K562 (cell line): ENCODE measurements around the gene PATE4. TPM values are rescaled to one million over a fixed set of nuclear protein-coding genes. Genes with fewer than 3 reads are reported as not detected.
"Not testable (repeated sequence)": the region's sequence is repeated elsewhere in the genome, so short reads cannot be mapped to it uniquely, and the experiment has no call there.

Experiments
- ATAC-seq: fragments of 200-7000 bp; cut with Tn5 transposase; 3 replicates; pipeline ENCODE4 v1.9.1; 2020; ENCODE audit warnings: moderate library complexity
- BruUV-seq: library from RNA; stranded (reverse); fragments of 400-500 nt; replicated peaks from 2 replicates; lab custom pipeline; 2021; lab: Mats Ljungman, UMichigan
- CTCF ChIA-PET: fragments of 300-600 bp; formaldehyde crosslinking; extraction: SDS; loops from one replicate; lab custom pipeline; 2021; ENCODE audit warnings: low intra/inter-chr PET ratio; lab: Yijun Ruan, JAX
- POLR2A ChIA-PET: fragments of 300-600, 350-650 bp; sonication (Branson Sonifier 250); formaldehyde crosslinking; extraction: SDS; loops from one replicate; lab custom pipeline; 2021; ENCODE audit warnings: antibody characterized with exemption, inconsistent platforms; lab: Yijun Ruan, JAX
- DNase-seq, 4 experiments: peaks; one replicate each; pipeline versions ENCODE4 v3.0.0 to v3.0.0-alpha.2; 2011 to 2018; ENCODE audit warnings: low spot score in 3 of 4, mixed read lengths in 3 of 4; ENCODE audit errors: extremely low read depth in 1 of 4
- FAIRE-seq: peaks from 2 replicates; lab custom pipeline; 2011; peaks lifted over from hg19 to GRCh38; lab: Jason Lieb, UNC
- H2AFZ ChIP-seq: 2 replicates; pipeline ENCODE4 v1.6.0; 2011; ENCODE audit warnings: low read depth, low read length, control low read depth, inconsistent platforms
- H3K27ac ChIP-seq: fragments of 200-600 bp; 3 replicates; pipeline ENCODE4 v1.8.0; 2011; ENCODE audit warnings: low read depth, mild to moderate bottlenecking, control low read depth, inconsistent platforms, low read length, moderate library complexity, mixed read lengths; ENCODE audit errors: extremely low read depth
- H3K27me3 ChIP-seq, 2 experiments: fragments of 300-600 bp in 1 of 2; 2 replicates in 1 of 2; 3 replicates in 1 of 2; pipeline versions ENCODE4 v1.6.0 to v1.8.0; 2011; ENCODE audit warnings: inconsistent platforms in 2 of 2, low read length in 2 of 2, mild to moderate bottlenecking in 1 of 2, mixed read lengths in 1 of 2, moderate library complexity in 1 of 2; ENCODE audit not compliant: control insufficient read depth in 2 of 2, insufficient read depth in 2 of 2
- H3K36me3 ChIP-seq: fragments of 300-600 bp; 3 replicates; pipeline ENCODE4 v1.8.0; 2011; ENCODE audit warnings: mild to moderate bottlenecking, low read length, inconsistent platforms; ENCODE audit not compliant: control insufficient read depth, insufficient read depth
- H3K4me1 ChIP-seq, 2 experiments: fragments of 200-600 bp in 1 of 2; replicated peaks in 1 of 2; 2 replicates in 1 of 2; 3 replicates in 1 of 2; pipeline versions ENCODE4 v1.5.1 to v1.8.0; 2011; ENCODE audit warnings: inconsistent platforms in 2 of 2, low read length in 2 of 2, mild to moderate bottlenecking in 1 of 2, mixed read lengths in 1 of 2, moderate library complexity in 1 of 2; ENCODE audit not compliant: control insufficient read depth in 2 of 2, insufficient read depth in 2 of 2
- H3K4me2 ChIP-seq: 2 replicates; pipeline ENCODE4 v1.6.1; 2011; ENCODE audit warnings: low read length, control low read depth, inconsistent platforms, mixed read lengths; ENCODE audit not compliant: insufficient read depth
- H3K4me3 ChIP-seq: fragments of 200-600 bp; sonication (generic), shearing (Covaris generic); 2 replicates; pipeline ENCODE4 v1.5.1; 2016; ENCODE audit warnings: control low read depth, inconsistent platforms
- H3K79me2 ChIP-seq: fragments of 200-600 bp; 3 replicates; pipeline ENCODE4 v1.8.0; 2011; ENCODE audit warnings: low read length, inconsistent platforms; ENCODE audit not compliant: control insufficient read depth, insufficient read depth
- H3K9ac ChIP-seq, 2 experiments: 2 replicates each; pipeline versions ENCODE4 v1.6.0 to v1.6.1; 2011; ENCODE audit warnings: low read depth in 2 of 2, low read length in 2 of 2, control low read depth in 1 of 2, inconsistent platforms in 1 of 2, mild to moderate bottlenecking in 1 of 2, mixed read lengths in 1 of 2; ENCODE audit not compliant: insufficient read depth in 1 of 2
- H3K9me1 ChIP-seq: one replicate; pipeline ENCODE4 v1.6.0; 2011; ENCODE audit warnings: inconsistent platforms, mild to moderate bottlenecking, low read length, moderate library complexity; ENCODE audit not compliant: control insufficient read depth, insufficient read depth
- H3K9me3 ChIP-seq: replicated peaks from 2 replicates; pipeline ENCODE4 v1.5.1; 2011; ENCODE audit warnings: low read depth, low read length, inconsistent platforms; ENCODE audit not compliant: control insufficient read depth, insufficient read depth
- H4K20me1 ChIP-seq: replicated peaks from 2 replicates; pipeline ENCODE4 v1.6.1; 2011; ENCODE audit warnings: low read length, inconsistent platforms, mixed read lengths; ENCODE audit not compliant: control insufficient read depth, insufficient read depth
- BHLHE40 ChIP-seq: IDR thresholded peaks from 2 replicates; pipeline ENCODE4 v1.6.1; 2011; ENCODE audit warnings: low read length, improper control_type of control experiment
- CREB1 ChIP-seq, 2 experiments: sonication (generic) in 1 of 2; formaldehyde crosslinking in 1 of 2; IDR thresholded peaks; 2 replicates each; pipeline versions ENCODE4 v1.6.1 to v1.8.0; 2012 to 2022; ENCODE audit warnings: inconsistent platforms in 1 of 2, mild to moderate bottlenecking in 1 of 2, missing genetic modification reagents in 1 of 2, moderate library complexity in 1 of 2
- KLF16 ChIP-seq: IDR thresholded peaks from 2 replicates; pipeline ENCODE4 v1.6.1; 2016; ENCODE audit warnings: antibody characterized with exemption
- RNF2 ChIP-seq: sonication (generic); IDR thresholded peaks from 2 replicates; pipeline ENCODE4 v1.6.1; 2016
- SMAD2 ChIP-seq: fragments of 150-350 bp; IDR thresholded peaks from 2 replicates; pipeline ENCODE4 v1.6.1; 2014; ENCODE audit warnings: low read depth, mild to moderate bottlenecking, low read length
- ZFP1 ChIP-seq: fragments of 450-650 bp; formaldehyde crosslinking; IDR thresholded peaks from 2 replicates; pipeline ENCODE4 v1.4.0; 2020; ENCODE audit warnings: mild to moderate bottlenecking, mixed read lengths
- ZNF124 ChIP-seq: sonication (generic); formaldehyde crosslinking; IDR thresholded peaks from 2 replicates; pipeline ENCODE4 v1.8.1; 2022; ENCODE audit warnings: missing genetic modification reagents
- WGBS: fragments of 100-300 bp; shearing (Covaris generic); methylation state at CpG from one replicate; pipeline ENCODE4 v1.1.6; 2016; ENCODE audit warnings: low coverage, mixed read lengths; ENCODE audit not compliant: insufficient coverage; ENCODE audit errors: missing lambda C conversion rate; 5-methylcytosine and 5-hydroxymethylcytosine counted together
- in situ Hi-C: fragments of 300-500 bp; cut with MboI; formaldehyde crosslinking; loops from 4 replicates; pipeline ENCODE4 v1.15.0; 2018; ENCODE audit warnings: inconsistent platforms, mixed read lengths
- intact Hi-C: fragments of 100-400 bp; cut with micrococcal nuclease; formaldehyde crosslinking; loops from 2 replicates; pipeline ENCODE4 v1.14.2; 2022
- polyA plus RNA-seq, 8 experiments: library from polyadenylated mRNA; depleted of rRNA in 4 of 8; stranded (reverse) in 5 of 8; unstranded in 3 of 8; fragments of >200 nt; fragmentation: Nextera tagmentation in 2 of 8; fragmentation: Illumina TruSeq in 1 of 8; extraction: Ambion mirVana in 2 of 8; extraction: Trizol in 1 of 8; gene quantifications; 2 replicates each; pipeline versions ENCODE4 v1.2.1 to v1.2.3, GENCODE V29; 2011 to 2014; ENCODE audit warnings: inconsistent platforms in 1 of 8, missing spikeins in 1 of 8
- total RNA-seq, 7 experiments: library from RNA; depleted of rRNA in 6 of 7; stranded (reverse); fragments of >200 nt in 6 of 7; fragmentation: Illumina TruSeq in 2 of 7; extraction: Trizol in 2 of 7; gene quantifications; 2 replicates each; pipeline versions ENCODE4 v1.2.1 to v1.2.3, GENCODE V29; 2011 to 2021; ENCODE audit warnings: low replicate concordance in 1 of 7

The PATE4 gene
- total and polyA plus RNA-seq, 9 of the 15 experiments (the other 6 are each of a cell fraction or from before 2014, with no cell fraction given): not detected

- Histone ChIP-seq H3K36me3 (no peaks in the 10 kb centered on the region), H3K4me3 (no peak overlapping the region), H3K27me3 (0 out of 5 replicates have a peak, but pooled peaks cover 0 to 2% of the 10 kb centered on the region in 2 experiments), H3K9me3 (no peaks in the 10 kb centered on the region), H3K27ac (no peak overlapping the region), H3K9me1 (no peaks in the 10 kb centered on the region), H3K4me2 (no peak overlapping the region), H4K20me1 (no peaks in the 10 kb centered on the region), H3K4me1 (no peaks in the 10 kb centered on the region), H2AFZ (no peak overlapping the region), H3K9ac (no peak overlapping the region), H3K79me2 (no peaks in the 10 kb centered on the region)
- in situ Hi-C loops (no loop called here), intact Hi-C loops (no loop called here)
- BruUV-seq: no TSS peak
- ATAC-seq (no peak), FAIRE-seq (no peak), DNase-seq (no peak)
- TF ChIP-seq CREB1 (IDR thresholded peaks at IDR 0.05) (no peak), CREB1 (CRISPR knock-in tag; IDR thresholded peaks at IDR 0.05) (no peak), BHLHE40 (no peak), ZNF124 (CRISPR knock-in tag) (no peak), ZFP1 (CRISPR knock-in tag) (0 out of 2 replicates have a peak, but pooled peaks have one; percentile 63), RNF2 (no peak), SMAD2 (no peak), KLF16 (no peak)
- ChIA-PET POLR2A (interaction anchor here (0.6 kb wide), 1 partner anchor 10 kb away, joined by 3 read pairs; no protein-coding TSS in a partner anchor), CTCF (no interaction called here)
Measured at GRCh38 chr11:125846188-125846587, 13.1 kb downstream of the PATE4 start.

GRCh38 chr11:125857670-125858069 is 24.6 kb downstream of the PATE4 start:
- H3K9ac ChIP-seq, H3K27ac ChIP-seq, in situ Hi-C loops, CTCF ChIA-PET, H3K79me2 ChIP-seq, H3K9me3 ChIP-seq, H3K4me3 ChIP-seq, intact Hi-C loops, POLR2A ChIA-PET, BruUV-seq, H3K4me2 ChIP-seq, H3K27me3 ChIP-seq, H3K36me3 ChIP-seq, ATAC-seq, H2AFZ ChIP-seq, H4K20me1 ChIP-seq, H3K9me1 ChIP-seq, FAIRE-seq, DNase-seq, H3K4me1 ChIP-seq: not testable (repeated sequence)
- WGBS: 7% methylated on average over 9 of the region's 9 CpGs

GRCh38 chr11:125862786-125863185 is 29.7 kb downstream of the PATE4 start:
- H3K79me2 ChIP-seq, H3K36me3 ChIP-seq, ATAC-seq, H3K4me3 ChIP-seq, H4K20me1 ChIP-seq, H3K4me2 ChIP-seq, intact Hi-C loops, DNase-seq, in situ Hi-C loops, FAIRE-seq, H3K9me3 ChIP-seq, H3K27me3 ChIP-seq, CTCF ChIA-PET, POLR2A ChIA-PET, H3K27ac ChIP-seq, BruUV-seq, H3K9ac ChIP-seq, H3K9me1 ChIP-seq, H2AFZ ChIP-seq, H3K4me1 ChIP-seq: not testable (repeated sequence)
- no CpG with 5 or more reads among the region's 33 CpGs for WGBS
